ENCODE results near the gene PCDH15. TPM values are rescaled to one million over a fixed set of nuclear protein-coding genes. Genes with fewer than 3 reads are reported as not detected.

The PCDH15 gene
- total and polyA plus RNA-seq, 2 of the 8 experiments (the other 6 are each of a cell fraction or from before 2014, with no cell fraction given), result 0.11 TPM; not detected in 1

DNA sequence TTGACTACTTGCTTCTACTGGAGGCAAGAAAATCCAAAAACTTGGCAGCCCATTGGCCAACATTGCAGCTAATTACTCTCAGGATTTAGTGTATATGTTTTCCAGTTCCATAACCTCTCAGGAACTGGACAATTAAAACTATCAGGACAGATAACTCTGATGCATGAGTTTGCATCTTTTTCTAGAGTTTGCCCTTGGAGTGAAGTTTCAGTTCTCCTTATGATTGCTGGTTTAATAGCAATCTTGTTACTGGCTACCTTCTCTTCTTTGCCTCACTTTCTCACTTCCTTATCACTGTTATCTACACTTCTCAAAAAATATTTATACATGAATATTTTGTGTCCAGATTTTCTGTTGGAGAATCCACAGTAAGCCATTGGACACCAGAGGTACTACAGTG is 735.9 kb downstream of the PCDH15 start:
- Histone ChIP-seq H3K79me1 (ENCODE audit: low read depth, low read length) (no peaks in the 10 kb centered on the region), H2BK15ac (ENCODE audit: low read length) (no peak overlapping the region), H3K4ac (replicated peaks; ENCODE audit: insufficient read length, low read depth, low read length) (no peak overlapping the region), H3K27me3 (replicated peaks in 1 of 4; ENCODE audit: control insufficient read depth in 3 of 4, extremely low read depth in 1 of 4, insufficient read depth in 3 of 4, low read length in 3 of 4) (no peaks in the 10 kb centered on the region), H2BK120ac (replicated peaks; ENCODE audit: low read depth, low read length) (no peak overlapping the region), H3K36me3 (ENCODE audit: control insufficient read depth in 2 of 4, insufficient read depth in 4 of 4, low read length in 3 of 4) (no peaks in the 10 kb centered on the region), H3K23ac (ENCODE audit: insufficient read length) (no peak overlapping the region), H3K9ac (replicated peaks in 1 of 4; ENCODE audit: extremely low read depth in 1 of 4, low read depth in 3 of 4, low read length in 3 of 4) (no peak overlapping the region), H3K4me3 (ENCODE audit: extremely low read depth in 1 of 4, insufficient read depth in 2 of 4, low read depth in 3 of 4, low read length in 4 of 4) (no peak overlapping the region), H3K14ac (ENCODE audit: insufficient read length) (no peak overlapping the region), H4K20me1 (replicated peaks in 1 of 2; ENCODE audit: control insufficient read depth in 1 of 2, insufficient read depth in 2 of 2, low read length in 2 of 2) (no peaks in the 10 kb centered on the region), H4K5ac (ENCODE audit: insufficient read length, low read depth, low read length) (no peak overlapping the region), H4K91ac (replicated peaks; ENCODE audit: insufficient read length, low read length) (no peak overlapping the region), H3K56ac (replicated peaks; ENCODE audit: insufficient read length, low read depth, low read length) (no peak overlapping the region), H2BK20ac (ENCODE audit: low read length) (no peak overlapping the region), H3K4me2 (ENCODE audit: insufficient read depth in 1 of 2, low read depth in 2 of 2, low read length in 2 of 2) (no peak overlapping the region), H3K4me1 (replicated peaks in 1 of 4; ENCODE audit: control insufficient read depth in 3 of 4, insufficient read depth in 4 of 4, low read length in 3 of 4) (no peaks in the 10 kb centered on the region), H3K9me3 (ENCODE audit: insufficient read depth in 2 of 2, low read depth in 1 of 2, low read length in 1 of 2) (no peaks in the 10 kb centered on the region), H4K8ac (ENCODE audit: extremely low read depth, insufficient read depth, low read length) (no peak overlapping the region), H2BK5ac (ENCODE audit: low read depth, low read length) (no peak overlapping the region), H2AFZ (ENCODE audit: low read length) (no peak overlapping the region; the same call in 1 of the 2 replicates), H3K23me2 (ENCODE audit: low read depth, low read length) (no peaks in the 10 kb centered on the region), H2BK12ac (ENCODE audit: low read depth, low read length) (no peak overlapping the region), H3K18ac (ENCODE audit: extremely low read depth, low read length) (no peak overlapping the region), H2AK5ac (ENCODE audit: low read depth, low read length) (no peak overlapping the region), H3K27ac (ENCODE audit: low read depth, low read length) (no peak overlapping the region), H3K79me2 (ENCODE audit: control insufficient read depth in 1 of 2, insufficient read depth in 2 of 2, low read length in 2 of 2) (no peaks in the 10 kb centered on the region)
- CTCF ChIA-PET (ENCODE audit: partially characterized antibody), result no interaction called here
- TF ChIP-seq KDM5A (IDR thresholded peaks at IDR 0.05; ENCODE audit: low read length), result no peak
- no peak for TF ChIP-seq RBBP5 (IDR thresholded peaks at IDR 0.05; ENCODE audit: borderline replicate concordance, low read depth, low read length)
- no peak for TF ChIP-seq SIX5 (IDR thresholded peaks at IDR 0.05; ENCODE audit: low read depth, low read length)
- no peak for TF ChIP-seq POLR2AphosphoS5 (IDR thresholded peaks at IDR 0.05; ENCODE audit: low read depth, low read length)
- TF ChIP-seq CEBPB (IDR thresholded peaks at IDR 0.05; ENCODE audit: low read depth, low read length), result no peak
- no peak for TF ChIP-seq SP2 (IDR thresholded peaks at IDR 0.05; ENCODE audit: low read length)
- no peak for TF ChIP-seq SP1 (IDR thresholded peaks at IDR 0.05; ENCODE audit: low read depth, low read length)
- no peak for TF ChIP-seq FOSL1 (IDR thresholded peaks at IDR 0.05; ENCODE audit: insufficient read depth, low read depth, low read length)
- TF ChIP-seq BACH1 (IDR thresholded peaks at IDR 0.05; ENCODE audit: low read length), result no peak
- TF ChIP-seq SP4 (IDR thresholded peaks at IDR 0.05; ENCODE audit: low read length), result no peak
- no peak for TF ChIP-seq ZNF274 (IDR thresholded peaks at IDR 0.05; ENCODE audit: borderline replicate concordance, extremely low read depth, low read length)
- no peak for TF ChIP-seq TAF1 (IDR thresholded peaks at IDR 0.05; ENCODE audit: low read depth, low read length)
- TF ChIP-seq SRF (IDR thresholded peaks at IDR 0.05; ENCODE audit: low read depth, low read length), result no peak
- TF ChIP-seq CBX5 (IDR thresholded peaks at IDR 0.05; ENCODE audit: low read depth, low read length), result no peak
- TF ChIP-seq NANOG (IDR thresholded peaks at IDR 0.05; ENCODE audit: insufficient read depth, low read depth, low read length, poor library complexity, severe bottlenecking), result no peak
- TF ChIP-seq TBP (IDR thresholded peaks at IDR 0.05; ENCODE audit: low read depth, low read length), result no peak
- TF ChIP-seq TCF12 (IDR thresholded peaks at IDR 0.05; ENCODE audit: low read depth, low read length), result no peak
- no peak for TF ChIP-seq POU5F1 (IDR thresholded peaks at IDR 0.05; ENCODE audit: low read depth, low read length)
- no peak for TF ChIP-seq CHD1 (IDR thresholded peaks at IDR 0.05; ENCODE audit: low read depth, low read length)
- POLR2A ChIA-PET (ENCODE audit: partially characterized antibody), result no interaction called here
- DNase-seq (ENCODE audit: low read depth in 1 of 2, low spot score in 2 of 2) (no peak), FAIRE-seq (no peak)
